ENCODE data around the gene MYL4.
"Not testable (repeated sequence)": the region's sequence is repeated elsewhere in the genome, so short reads cannot be mapped to it uniquely, and the experiment has no call there.

Gene MYL4

GRCh38 chr17:47222047-47222446 is 12.9 kb downstream of the MYL4 start:
- FAIRE-seq: no peak

- no peak for FAIRE-seq
Measured at GRCh38 chr17:47223007-47223406, 13.9 kb downstream of the MYL4 start.

DNA sequence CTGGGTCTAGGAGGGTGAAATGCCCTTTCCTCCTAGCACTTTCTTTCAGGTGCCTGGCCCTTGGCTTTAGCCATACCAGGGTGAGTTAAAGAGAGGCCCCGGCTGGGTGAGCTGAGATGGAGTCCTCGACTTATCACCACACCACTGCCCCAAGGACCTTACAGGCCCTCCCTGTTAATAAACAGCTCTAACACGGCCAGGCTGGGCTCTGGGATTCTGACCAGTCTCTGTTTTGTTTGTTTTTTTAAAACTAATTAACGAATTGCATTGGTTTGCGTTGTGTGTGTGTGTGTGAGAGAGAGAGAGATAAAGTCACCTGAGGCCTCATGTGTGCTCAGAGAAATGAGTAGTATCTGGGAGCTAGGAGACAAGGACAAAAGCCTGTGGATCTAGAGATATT is 14.3 kb downstream of the MYL4 start:
- FAIRE-seq: no peak

DNA sequence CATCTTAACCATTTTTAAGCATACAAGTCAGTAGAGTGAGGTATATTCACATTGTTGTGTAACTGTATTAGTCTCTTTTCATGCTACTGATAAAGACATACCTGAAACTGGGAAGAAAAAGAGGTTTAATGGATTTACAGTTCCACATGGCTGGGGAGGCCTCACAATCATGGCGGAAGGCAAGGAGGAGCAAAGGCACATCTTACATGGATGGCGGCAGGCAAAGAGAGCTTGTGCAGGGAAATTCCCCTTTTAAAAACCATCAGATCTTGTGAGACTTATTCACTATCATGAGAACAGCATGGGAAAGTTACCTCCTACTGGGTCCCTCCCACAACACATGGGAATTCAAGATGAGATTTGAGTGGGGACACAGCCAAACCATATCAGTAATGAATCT is 14.9 kb downstream of the MYL4 start:
- FAIRE-seq: not testable (repeated sequence)

DNA sequence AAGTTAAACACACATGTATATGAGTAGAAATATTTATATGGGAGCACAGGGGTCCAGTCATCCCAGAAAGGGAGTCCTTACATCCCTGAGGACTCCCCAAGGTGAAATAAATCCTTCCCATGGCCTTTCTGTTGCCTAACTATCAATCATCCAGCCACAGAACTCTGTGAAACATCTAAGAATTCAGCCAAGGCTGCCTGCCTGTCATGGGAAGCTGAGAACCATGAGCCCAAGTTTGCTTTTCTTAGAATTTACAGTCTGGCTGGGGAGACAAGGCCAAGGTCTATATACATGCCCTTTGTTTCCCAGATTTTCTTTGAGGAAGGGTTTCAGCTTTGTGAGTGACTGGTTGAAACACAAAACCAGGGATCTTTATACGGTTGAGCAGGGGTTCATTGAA is 15.8 kb downstream of the MYL4 start:
- no peak for FAIRE-seq

DNA sequence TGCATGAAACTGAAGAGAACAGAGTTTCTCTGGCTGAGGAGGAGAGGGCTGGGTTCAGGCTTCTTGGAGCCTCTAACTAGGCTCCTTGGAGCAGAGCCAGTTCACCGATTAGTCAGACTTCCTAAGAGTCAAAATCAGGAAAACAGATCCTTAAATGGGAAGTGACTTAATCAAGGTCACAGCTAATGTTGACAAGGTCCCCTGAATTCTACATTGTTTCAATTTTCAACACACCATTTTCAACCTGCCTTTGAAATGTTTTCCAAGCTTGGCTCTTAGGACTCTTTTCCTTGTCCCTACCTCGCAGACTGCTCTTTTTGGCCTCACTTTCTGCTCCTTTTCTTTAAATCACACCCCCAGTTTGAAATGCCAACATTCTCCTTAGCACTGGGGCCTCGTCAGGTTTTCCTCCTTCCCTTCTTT is 16.3 kb downstream of the MYL4 start:
- FAIRE-seq: no peak

GRCh38 chr17:47225911-47226688 is 17.0 kb downstream of the MYL4 start:
- no peak for FAIRE-seq

- no peak for FAIRE-seq
Measured at GRCh38 chr17:47227862-47228261, 18.7 kb downstream of the MYL4 start.

DNA sequence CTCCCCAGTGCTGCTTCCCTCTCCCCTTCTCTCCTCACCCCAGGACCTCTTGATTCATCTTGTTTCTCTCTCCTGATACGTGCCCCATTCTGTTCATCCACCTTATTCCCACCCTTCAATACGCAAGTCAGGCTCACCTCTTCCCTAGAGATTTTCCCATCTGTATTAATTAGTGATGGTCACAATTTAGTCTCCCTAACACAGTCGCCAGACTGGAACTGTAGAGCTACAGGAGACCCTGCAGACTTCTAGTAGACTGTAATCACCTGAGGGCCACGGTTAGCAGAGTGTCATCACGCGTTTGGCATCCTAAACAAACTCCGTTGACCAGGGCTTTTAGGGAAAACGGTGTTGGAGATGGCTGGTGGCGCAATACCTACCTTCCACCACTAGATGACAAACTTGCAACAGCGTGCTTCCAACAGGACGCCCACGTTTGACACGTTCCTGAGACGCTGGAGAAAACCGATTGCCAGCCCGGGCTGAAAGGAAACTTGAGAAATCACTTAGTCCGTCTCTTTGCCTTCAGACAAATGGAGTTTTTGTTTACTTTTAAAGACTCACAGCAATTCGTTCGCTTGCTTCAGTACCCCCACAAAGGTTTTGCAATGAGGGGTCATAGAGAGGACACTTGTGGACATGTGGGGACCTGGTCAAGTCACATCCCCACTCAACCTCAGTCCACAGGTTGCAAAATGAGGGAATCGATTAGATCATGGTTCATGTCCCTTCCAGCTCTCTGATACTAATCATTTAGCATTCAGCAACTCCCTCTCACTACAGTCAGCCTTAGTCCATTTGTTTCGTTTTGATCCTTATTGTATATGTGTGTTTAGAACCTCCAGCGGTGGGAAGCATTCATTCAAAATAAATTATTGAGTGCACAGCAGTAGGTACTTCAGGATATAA is 20.6 kb downstream of the MYL4 start:
- FAIRE-seq: no peak

- FAIRE-seq: no peak
Measured at GRCh38 chr17:47230864-47231263, 21.7 kb downstream of the MYL4 start.

DNA sequence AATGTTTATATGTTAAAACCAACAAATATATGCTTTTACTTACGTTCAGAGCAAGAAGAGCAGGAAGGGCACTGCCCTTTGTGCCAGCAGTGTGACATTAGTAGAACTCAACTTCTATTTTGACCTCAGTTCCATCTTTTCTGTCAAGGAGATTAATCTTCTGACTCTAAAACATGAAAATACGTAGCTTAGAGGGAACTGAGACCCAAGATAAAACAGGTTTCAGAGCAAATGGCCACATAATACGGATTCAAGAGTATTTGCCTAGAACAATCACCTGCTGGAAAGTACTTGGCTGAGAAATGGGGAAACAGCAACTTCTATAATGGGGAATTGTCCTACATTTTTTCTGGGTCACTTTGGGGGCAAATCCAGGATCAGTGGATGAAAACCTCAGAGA is 22.2 kb downstream of the MYL4 start:
- no peak for FAIRE-seq

DNA sequence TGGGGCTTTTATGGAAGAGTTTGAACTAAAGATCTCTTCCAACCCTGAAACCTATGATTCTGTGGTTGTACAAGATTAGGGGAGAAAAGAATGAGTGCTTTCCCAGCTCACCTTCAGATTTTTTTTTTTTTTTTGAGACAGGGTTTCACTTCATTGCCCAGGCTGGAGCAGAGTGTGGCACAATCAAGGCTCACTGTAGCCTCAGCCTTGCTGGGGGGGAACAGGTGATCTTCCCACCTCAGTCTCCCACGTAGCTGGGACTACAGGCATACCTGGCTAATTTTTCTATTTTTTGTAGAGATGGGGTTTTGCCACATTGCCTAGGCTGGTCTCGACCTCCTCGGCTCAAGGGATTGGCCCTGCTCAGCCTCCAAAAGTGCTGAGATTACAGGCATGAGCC is 22.7 kb downstream of the MYL4 start:
- no peak for FAIRE-seq

DNA sequence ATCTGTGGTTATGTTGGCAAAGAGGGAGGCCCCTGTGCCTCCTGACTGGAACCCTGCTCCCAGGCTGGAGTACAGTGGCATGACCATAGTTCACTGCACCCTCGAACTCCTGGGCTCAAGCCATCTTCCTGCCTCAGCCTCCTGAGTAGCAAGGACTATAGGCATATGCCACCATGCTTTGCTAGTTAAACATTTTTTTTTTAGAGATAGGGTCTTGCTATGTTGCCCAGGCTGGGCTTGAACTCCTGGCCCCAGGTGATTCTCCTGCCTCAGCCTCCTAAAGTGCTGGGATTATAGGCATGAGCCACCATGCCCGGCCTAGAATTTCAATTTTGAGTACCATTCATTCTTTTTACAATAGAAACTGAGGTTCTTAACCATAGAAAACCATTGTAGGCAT is 23.3 kb downstream of the MYL4 start:
- FAIRE-seq: no peak

- FAIRE-seq: no peak
Measured at GRCh38 chr17:47235506-47235905, 26.4 kb downstream of the MYL4 start.

DNA sequence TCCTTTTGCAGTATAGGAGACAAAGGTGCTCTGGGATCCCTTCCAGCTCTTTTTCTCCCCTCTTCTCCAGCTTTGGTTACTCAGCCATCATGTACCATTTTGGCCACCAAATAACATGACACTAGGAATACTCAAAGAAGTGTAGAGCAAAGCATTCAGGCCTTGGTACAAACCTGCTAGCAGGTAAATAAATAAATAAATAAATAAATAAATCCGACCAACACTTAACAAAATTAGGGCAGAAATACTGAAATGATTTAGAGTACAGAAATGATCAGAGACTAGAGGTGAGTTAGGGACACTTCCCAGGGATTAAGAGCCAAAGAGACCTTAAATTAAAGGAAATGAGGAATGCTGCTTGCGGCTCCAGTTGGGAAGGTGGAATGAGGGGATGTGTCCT is 26.8 kb downstream of the MYL4 start:
- no peak for FAIRE-seq

- no peak for FAIRE-seq
Measured at GRCh38 chr17:47237841-47238240, 28.7 kb downstream of the MYL4 start.

DNA sequence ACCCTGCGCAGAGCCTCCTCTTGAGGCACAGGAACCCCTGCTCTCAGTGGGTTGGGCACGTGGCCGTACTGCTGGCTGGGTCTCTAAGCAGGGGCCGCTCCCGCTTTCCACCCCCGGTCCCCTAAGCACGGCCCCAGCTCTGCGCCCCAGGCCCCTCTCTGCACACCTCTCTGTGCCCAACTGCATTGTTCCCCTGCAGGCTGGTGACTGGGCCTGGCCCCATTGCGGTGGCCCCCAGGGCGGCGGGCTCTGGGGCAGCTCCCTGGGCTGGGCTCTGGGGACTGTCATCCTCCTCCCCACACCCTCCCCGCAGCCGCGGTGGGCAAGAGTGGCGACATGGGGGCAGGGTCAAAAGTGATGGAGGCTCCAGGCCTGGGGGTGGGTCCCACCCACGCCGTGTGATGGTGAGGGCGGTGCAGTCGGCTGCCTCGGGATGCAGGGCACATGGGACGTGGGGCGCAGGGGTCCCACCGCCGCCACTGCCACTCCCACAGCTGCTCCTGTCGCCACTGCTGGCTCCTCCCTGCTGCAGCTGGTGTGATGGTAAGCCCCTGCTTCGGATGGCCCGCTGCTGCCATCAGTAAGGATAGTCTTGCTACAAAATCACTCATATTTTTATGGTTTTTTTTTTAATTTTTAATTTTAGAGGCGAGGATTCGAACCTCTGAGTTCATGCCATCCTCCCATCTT is 29.3 kb downstream of the MYL4 start:
- no peak for FAIRE-seq

- no peak for FAIRE-seq
Measured at GRCh38 chr17:47239619-47239966, 30.4 kb downstream of the MYL4 start.

GRCh38 chr17:47239967-47240651 is 31.0 kb downstream of the MYL4 start:
- no peak for FAIRE-seq

GRCh38 chr17:47240806-47241205 is 31.7 kb downstream of the MYL4 start:
- no peak for FAIRE-seq

DNA sequence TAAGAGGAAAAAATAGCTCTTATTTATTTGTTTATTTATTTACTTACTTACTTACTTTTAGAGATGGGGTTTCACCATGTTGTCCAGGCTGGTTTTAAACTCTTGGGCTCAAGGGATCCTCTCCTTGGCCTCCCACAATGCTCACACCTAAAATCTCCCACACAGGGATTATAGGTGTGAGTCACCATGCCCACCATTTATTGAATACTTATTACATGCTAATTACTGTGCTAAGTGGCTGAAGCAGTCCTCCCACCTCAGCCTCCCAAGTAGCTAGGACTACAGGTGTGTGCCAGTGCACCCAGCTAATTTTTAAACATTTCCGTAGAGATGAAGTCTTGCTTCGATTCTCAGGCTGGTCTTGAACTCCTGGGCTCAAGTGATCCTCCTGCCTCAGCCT is 33.5 kb downstream of the MYL4 start:
- no peak for FAIRE-seq

GRCh38 chr17:47243737-47244598 is 34.8 kb downstream of the MYL4 start:
- FAIRE-seq: no peak
